ENCODE measurements around the gene PPP1R12B.
"Not testable (repeated sequence)": the region's sequence is repeated elsewhere in the genome, so short reads cannot be mapped to it uniquely, and the experiment has no call there.

Gene PPP1R12B

DNA sequence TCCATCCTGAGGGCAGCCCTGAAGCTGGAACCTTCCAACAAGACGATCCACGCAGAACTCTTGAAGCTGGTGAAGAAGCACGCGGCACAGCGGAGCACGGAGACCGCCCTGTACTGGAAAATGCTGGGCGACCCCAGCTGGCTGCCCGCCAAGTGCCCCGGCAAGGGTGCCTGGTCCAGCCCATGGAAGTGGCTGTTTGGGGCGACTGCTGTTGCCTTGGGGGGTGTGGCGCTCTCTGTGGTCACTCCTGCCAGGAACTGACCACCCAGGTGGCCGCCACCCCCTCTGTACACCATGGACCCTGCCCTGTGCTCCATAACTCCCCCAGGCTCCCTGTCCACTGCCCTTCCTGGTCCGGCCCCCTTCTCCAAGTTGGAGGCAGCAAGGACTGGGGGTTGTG lies 90.8 kb downstream of the PPP1R12B start:
- DNase-seq (ENCODE audit: low spot score), result no peak

DNA sequence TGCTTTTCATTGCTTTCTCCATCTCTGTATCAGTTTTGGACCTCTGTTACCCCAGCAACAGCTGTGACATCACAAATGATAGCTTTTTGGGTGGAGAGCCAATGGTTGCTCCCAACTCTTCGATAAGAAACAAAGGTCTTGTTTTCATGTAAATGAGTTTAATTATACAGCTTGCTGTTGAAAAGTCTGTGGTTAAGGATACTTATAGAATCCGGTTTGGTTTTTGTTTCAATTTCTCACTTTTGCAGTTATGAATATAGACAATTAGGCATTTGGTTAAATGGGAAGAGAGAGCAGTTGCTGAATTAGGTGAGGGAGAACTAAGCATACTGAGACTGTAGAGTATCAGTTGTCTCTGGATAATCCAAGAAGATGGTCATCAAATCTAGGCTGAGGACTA lies 99.6 kb downstream of the PPP1R12B start:
- not testable (repeated sequence) for DNase-seq (ENCODE audit: low spot score)

DNA sequence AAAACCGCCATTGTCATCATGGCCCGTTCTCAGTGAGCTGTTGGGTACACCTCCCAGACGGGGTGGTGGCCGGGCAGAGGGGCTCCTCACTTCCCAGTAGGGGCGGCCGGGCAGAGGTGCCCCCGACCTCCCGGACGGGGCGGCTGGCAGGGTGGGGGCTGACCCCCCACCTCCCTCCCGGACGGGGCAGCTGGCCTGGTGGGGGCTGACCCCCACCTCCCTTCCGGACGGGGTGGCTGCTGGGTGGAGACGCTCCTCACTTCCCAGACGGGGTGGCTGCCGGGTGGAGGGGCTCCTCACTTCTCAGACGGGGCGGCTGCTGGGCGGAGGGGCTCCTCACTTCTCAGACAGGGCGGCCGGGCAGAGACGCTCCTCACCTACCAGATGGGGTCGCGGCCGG lies 103.1 kb downstream of the PPP1R12B start:
- DNase-seq (ENCODE audit: low spot score), result not testable (repeated sequence)

DNA sequence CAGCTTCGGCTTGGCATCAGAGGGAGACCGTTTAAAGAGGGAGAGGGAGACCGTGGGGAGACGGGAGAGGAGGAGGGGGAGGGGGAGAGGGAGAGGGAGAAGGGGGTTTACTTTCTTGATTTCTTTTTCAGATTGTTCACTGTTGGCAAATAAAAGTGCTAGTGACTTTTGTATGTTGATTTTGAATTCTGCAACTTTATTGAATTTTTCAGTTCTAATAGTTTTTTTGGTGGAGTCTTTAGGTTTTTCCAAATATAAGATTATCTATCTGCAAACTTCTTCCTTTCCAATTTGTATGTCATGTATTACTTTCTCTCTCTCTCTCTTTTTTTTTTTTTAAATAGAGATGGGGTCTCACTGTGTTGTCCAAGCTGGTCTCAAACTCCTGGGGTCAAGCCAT lies 104.0 kb downstream of the PPP1R12B start:
- no peak for DNase-seq (ENCODE audit: low spot score)

DNA sequence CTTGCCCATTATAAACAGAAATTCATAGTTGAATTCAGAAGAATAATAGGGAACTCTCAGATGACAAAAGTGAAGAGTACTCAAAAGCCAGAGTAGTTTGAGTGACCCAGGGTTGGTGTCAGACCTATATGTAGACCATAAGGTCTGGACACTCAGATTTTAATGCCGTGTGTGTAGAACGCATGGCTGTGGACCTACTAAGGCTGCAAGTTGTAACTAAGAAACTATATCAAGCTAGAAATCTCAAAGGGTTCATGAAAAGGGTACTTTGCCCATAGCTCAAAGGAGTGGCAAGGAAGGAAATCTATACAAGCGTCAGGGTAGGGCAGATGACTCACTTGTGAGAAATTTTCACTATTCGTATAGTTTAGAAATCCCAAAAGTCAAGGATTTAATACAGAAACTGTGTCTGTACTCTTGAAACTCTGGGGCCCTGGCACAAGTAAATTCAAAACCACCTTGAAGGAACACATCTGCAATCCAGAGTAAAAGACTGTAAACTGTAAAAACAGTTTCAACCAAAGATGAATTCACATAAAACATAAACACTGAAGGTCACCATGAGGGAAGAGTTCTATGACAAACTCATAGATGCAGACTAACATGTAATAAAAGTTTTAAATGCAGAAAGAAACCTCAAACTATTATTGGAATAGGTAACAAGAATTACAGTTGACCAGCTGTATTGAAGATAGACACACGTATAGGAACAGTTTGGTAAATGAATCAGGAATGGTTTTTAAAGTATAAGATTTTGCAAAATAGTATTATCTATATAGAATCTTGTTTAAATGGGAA lies 108.1 kb downstream of the PPP1R12B start:
- peak; percentile 8 for DNase-seq (ENCODE audit: low spot score)

DNA sequence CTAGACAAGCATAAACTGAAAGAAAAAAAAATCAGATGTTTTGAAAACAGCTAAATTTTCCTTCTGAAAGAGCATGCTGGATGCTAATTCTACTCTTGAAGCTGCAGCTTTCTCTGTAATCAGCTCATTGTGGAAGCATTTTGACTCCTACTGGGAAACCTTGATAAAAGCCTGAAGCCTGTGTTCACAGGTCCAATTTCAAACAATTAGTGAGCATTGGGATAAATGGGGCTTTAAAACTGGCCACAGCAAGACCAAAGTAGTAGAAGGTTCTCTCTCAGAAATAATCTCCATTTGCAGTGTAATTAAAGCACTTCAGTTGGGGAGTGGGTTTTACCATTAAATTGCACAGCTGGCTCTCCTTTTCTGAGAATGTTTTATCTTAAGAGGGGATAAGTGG lies 110.2 kb downstream of the PPP1R12B start:
- not testable (repeated sequence) for DNase-seq (ENCODE audit: low spot score)

DNA sequence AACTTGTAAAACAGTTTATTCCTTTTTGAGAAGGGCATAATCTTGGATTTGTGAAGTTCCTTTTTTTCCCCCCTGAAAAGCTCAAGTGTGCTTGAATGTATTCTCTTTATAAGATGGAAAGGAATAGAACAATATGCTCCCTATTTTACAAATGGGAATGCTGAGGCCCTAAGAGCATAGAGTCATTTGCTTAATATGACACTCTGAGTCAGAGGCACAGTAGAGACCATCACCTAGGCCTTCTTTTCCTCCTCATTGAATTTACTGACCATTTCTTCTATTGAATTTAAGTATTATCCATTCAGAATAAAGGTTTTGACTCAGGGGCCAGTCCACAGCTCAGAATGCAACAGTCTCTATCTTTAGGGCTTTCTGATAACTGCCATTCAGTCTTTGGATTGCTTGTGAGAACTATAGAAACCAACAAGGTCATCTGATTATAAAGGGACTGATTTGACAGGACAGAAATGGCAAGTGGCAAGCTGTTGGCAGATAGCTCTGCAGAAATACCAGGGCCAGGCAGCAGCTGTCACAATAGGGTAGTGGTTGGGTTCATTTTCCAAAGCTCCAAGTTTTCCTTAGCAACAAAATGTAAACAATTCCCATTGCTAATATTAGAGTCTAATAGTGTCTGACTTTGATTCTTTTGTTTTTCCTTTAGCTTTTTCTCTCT lies 111.1 kb downstream of the PPP1R12B start:
- not testable (repeated sequence) for DNase-seq (ENCODE audit: low spot score)

DNA sequence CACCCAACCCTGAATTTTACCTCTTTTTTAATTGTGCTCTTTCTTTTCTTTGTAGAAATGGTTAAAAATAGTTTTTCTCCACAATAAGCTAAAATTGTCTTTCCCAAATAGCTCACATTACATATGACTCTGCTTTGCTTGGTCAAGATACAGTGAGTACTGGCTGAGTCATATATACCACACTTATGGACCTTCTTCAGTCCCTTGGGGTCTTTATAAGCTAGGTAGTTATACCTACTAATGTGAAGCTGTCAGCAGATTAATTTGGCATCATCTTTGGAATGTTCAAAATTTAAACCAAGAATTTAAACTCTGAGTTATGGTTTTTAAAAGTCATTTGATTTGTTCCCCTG lies 111.6 kb downstream of the PPP1R12B start:
- DNase-seq (ENCODE audit: low spot score), result not testable (repeated sequence)

DNA sequence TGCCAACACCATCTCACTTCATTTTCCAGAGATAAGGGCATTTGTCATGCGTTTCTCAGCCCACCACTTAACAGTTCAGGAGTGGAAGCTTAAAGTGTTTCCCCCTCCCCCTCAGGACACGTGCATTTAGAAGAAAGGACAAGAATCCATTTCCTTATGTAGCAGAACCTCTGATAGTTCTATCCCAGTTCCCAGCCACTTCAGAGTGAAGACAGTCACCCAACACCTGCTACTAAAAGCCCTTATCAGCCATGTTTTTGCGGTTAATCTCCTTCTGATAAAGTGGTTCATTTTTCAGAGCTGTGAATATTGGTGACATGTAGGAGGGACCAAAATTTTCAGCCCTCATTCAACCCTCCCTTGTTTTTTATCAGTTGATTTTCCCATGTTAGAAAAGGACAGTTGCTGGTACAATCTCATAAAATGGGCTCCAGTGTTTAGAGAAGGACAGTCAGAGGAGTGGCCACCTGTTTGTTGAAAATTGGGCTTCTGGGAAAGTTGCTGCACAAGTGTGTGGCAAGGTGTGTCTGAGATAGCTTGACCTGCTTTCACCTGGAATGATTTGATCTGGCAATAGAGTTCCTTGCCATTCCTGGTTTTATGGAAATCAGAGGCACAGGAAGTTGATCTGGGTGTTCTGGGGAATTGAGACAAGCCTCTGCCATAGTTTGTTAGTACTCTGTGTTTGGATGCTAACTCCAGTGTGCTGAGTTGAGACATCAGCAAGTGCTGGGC lies 114.0 kb downstream of the PPP1R12B start:
- DNase-seq (ENCODE audit: low spot score), result no peak

DNA sequence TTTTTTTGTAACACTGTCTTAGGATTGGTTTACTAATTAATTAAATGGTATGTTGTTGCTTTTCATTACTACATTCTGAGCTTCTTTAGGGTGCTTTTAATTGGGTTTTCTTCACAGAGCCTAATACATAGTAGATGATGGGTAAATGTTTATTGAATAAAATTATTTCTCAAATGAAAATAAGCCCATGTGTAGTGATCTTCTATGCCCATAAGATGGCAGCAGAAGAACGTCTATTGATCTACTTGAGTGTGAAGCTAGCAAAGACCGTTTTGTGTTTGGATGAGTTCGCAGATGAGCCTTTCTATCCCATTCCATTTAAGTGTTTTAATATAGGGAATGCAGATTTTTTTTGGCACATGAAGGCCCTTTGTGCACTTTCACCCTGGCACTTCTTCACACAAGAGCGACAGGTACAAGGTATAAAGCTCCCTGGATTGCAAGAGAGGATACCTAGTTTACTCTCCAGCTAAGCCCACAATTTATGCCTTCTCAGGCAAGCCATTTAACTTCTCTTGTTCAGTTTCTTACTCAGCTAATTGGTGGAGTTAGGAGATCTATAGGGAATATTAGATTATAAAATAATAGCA lies 115.7 kb downstream of the PPP1R12B start:
- DNase-seq (ENCODE audit: low spot score), result peak; percentile 18

DNA sequence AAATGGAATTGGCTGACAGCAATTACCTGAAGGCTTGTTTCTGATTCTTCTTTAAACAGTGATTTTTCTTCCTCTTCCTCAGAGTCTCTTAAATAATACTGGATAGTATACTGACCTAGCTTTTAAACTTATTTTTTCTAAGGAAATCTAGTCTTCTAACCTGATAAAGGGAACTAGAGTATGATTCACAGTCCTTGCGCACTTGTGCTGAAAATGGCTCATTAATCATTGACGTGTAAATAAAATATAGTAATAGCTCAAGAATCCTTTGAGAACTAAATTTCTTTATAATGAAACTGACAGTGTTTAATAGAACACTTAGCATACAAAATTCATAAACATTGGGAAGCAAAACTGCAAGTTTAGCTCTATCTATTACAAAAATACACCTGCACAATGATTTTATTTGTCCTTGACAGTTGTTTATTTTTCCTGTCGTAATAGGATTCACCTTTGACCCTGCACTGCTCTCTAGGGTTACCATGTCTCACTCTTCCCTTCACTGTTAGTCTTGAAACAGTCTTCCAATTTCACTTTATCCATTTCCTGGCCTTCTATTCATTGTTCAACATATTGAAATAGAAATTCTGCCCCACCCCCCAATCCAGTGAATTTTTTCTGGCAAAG lies 117.3 kb downstream of the PPP1R12B start:
- not testable (repeated sequence) for DNase-seq (ENCODE audit: low spot score)

DNA sequence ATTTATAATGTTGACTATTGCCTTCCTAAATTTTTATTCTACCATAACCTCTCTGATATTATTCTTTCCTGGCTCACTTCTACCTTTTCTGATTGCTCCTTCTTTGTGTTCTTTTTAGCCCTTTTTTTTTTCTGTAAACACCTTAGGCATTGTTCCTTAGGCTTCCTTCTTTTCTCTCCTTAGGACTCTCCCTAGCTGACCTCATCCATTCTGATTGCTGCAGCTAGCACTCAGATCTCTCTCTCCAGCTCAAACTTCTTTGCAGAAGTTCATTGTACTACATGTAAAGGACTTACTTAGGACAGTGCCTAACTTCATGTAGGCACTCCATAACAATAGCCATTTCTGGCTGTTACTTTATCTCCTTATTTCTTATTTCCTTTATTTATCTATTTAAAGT lies 117.8 kb downstream of the PPP1R12B start:
- not testable (repeated sequence) for DNase-seq (ENCODE audit: low spot score)

DNA sequence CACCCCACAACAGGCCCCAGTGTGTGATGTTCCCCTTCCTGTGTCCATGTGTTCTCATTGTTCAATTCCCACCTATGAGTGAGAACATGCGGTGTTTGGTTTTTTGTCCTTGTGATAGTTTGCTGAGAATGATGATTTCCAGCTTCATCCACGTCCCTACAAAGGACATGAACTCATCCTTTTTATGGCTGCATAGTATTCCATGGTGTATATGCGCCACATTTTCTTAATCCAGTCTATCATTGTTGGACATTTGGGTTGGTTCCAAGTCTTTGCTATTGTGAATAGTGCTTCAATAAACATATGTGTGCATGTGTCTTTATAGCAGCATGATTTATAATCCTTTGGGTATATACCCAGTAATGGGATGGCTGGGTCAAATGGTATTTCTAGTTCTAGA lies 118.9 kb downstream of the PPP1R12B start:
- DNase-seq (ENCODE audit: low spot score), result not testable (repeated sequence)

DNA sequence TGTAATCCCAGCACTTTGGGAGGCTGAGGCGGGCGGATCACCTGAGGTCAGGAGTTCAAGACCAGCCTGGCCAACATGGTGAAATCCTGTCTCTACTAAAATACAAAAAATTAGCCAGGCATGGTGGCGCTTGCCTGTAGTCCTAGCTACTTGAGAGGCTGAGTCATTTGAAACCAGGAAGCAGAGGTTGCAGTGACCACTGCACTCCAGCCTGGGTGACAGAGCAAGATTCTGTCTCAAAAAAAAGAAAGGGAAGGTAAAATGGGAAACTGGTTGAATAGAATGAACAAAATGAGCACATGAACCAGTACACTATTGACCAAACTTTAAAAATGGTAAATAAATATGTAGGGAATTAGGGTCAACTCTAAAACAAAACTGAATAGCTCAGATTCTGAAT lies 120.2 kb downstream of the PPP1R12B start:
- DNase-seq (ENCODE audit: low spot score), result not testable (repeated sequence)

DNA sequence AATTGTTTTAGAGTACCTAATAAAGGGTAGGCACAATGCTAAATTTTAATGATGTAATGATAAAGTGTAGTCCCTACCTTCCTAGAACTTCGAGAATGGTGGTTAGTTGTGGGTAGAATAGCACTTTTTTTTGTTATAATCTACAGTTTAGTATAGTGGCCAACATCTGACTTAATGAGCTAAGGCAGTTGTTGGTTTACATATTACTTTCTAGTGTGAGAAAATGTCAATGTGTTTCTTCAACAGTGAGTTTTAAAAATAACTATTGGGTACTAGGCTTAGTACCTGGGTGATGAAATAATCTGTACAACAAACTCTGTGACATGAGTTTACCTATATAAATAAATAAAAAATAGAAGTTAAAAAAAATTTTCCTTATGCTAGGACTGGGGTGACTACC lies 120.6 kb downstream of the PPP1R12B start:
- DNase-seq (ENCODE audit: low spot score), result not testable (repeated sequence)

DNA sequence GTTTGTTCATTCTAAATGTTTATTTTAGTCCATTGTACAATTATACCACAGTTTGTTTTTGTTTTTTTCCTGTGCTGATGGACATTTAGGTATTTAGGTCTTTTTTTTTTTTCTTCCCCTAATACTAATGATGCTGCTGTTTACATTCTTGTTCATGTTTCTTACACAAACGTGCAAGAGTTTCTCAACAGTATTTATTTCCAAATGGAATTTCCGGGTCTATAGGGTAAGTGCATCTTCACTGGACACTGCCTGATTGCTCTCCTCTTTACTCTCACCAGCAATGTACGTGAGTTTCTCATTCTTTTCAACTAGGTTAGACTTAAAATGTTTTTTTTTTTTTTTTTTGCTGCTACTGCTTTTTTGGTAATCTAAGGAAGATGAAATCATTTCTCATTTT lies 122.7 kb downstream of the PPP1R12B start:
- no peak for DNase-seq (ENCODE audit: low spot score)

DNA sequence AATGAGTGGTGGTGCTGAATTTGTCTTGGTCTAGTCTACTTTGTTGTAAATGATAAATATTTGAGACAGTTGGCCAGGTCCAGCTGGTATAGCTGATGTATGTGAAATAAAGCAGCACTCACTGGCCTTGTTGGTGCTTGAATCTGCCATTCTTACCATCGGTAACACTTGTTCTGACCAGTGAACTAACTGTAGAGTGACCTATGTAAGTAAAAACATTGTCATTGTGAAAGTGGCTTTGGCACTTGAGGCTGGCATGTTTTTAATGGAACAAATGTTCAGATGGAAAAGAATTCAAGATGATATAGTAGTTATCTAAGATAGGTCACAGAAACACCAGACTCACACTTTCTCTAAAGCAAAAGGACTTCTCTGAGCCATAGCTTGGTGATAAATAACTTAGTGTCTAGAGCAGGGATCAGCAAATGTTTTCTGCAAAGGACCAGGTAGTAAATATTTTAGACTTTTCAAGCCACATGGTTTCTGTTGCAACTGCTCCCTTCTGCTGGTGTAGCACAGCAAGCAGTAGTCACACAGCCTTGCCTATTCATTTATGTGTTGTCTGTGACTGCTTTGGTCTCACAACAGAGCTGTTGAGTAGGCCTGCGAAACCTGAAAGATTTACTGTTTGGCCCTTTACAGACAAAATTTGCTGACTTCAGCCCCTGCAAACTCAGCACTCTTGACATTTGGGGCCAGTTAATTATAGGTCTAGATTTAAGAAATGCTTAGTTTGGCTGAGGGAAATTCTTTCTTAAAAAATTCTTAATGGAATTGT lies 124.0 kb downstream of the PPP1R12B start:
- DNase-seq (ENCODE audit: low spot score), result not testable (repeated sequence)

DNA sequence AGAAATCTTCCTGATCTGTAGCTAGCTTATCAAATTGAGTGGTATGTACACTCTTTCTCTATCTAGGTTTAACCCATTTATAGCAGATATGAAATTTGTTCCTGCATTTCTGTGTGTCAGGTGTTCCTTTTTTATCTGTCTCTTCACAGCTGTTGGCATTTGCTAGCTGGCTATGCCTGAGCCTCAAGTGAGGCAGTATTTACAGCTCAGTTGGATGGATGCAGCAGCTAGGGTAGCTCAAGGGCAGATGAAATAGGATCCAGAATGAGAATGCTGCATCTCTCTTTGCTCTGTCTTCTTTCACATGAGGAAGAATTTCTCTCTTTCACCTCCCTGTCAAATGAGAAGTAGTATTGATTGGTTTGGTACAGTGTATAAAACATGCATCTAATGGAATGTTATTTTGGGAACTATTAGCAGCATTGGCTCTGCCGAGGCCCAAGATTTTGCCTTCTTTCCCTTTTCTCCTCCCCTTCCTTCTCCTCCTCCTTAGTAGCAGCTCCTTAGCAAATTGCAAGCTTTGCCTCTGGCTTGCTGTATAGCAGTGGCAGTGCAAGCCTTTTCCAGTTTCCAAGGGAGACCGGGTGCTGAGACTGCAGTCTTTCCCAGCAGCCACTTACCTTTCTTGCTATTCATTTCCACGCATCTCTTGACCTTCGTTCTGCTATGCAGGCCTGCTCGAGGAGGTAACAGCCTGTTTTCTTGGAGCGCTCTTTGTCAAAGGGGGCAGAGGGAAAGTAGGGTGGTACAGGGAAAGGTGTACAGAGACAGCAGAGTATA lies 125.0 kb downstream of the PPP1R12B start:
- not testable (repeated sequence) for DNase-seq (ENCODE audit: low spot score)

DNA sequence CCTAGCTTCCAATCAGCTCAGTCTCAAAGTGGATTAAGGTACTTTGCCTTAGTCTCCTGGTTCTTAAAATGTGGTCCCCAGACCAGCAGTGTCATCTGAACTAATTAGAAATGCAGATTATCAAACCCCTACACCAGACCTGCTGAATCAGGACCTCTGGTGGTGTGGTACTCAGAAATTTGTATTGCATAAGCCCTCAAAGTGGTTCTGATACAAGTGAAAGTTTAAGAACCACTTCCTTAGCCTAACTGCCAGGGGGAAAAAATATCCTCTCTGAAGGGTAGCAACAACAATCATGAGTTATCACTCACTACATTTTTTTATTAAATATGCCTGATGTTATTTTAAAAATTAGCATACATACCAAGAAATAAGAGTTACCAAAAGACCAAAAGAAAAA lies 131.2 kb downstream of the PPP1R12B start:
- DNase-seq (ENCODE audit: low spot score), result not testable (repeated sequence)

DNA sequence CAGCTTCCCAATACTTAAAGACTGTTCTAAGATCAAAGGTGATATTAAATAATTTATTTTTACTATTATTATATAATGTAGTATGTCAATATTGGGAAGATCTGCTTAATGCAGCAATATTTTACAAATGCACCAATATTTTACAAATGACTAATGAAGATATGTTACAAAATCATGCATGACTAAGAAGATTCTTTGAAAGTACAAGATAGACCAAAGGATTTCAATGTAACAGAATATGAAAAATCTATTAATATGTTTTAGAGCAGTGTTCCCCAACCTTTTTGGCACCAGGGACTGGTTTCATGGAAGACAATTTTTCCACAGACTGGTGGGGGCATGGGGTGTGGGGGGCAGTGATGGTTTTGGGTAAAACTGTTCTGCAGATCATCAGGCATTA lies 132.1 kb downstream of the PPP1R12B start:
- DNase-seq (ENCODE audit: low spot score), result not testable (repeated sequence)

Data from SW480 (cell line).